Testis (tissue), 3 donors: Measurements from ENCODE around the gene ROBO4. TPM values are rescaled to one million over a fixed set of nuclear protein-coding genes. Genes with fewer than 3 reads are reported as not detected.
A peak's percentile ranks its signal among the peaks of the same experiment; 100 is the strongest.

Experiments
- DNase-seq: peaks from one replicate; pipeline ENCODE4 v3.0.0-alpha.2; 2019
- H3K27ac ChIP-seq, 2 donors: fragments of 200-600 bp; sonication (generic); one replicate each; pipeline ENCODE4 v1.5.1; 2019
- H3K27me3 ChIP-seq: fragments of 200-600 bp; sonication (generic); one replicate; pipeline ENCODE4 v1.5.1; 2019
- H3K36me3 ChIP-seq: fragments of 200-600 bp; sonication (generic); one replicate; pipeline ENCODE4 v1.5.1; 2017; ENCODE audit warnings: low read depth; ENCODE audit errors: missing control alignments
- H3K4me1 ChIP-seq: fragments of 200-600 bp; sonication (generic); one replicate; pipeline ENCODE4 v1.5.1; 2019
- H3K4me3 ChIP-seq, 2 donors: fragments of 200-600 bp; sonication (generic); one replicate each; pipeline ENCODE4 v1.5.1; 2017 to 2019
- H3K9me3 ChIP-seq: fragments of 200-600 bp; sonication (generic); one replicate; pipeline ENCODE4 v1.5.1; 2017
- POLR2A ChIP-seq: fragments of 450-650 bp; IDR thresholded peaks from one replicate; pipeline ENCODE4 v1.6.1; 2017; ENCODE audit warnings: antibody characterized with exemption, mild to moderate bottlenecking, moderate library complexity
- WGBS, 2 donors: methylation state at CpG; one replicate each; pipeline ENCODE4 v1.1.5; 2018; 5-methylcytosine and 5-hydroxymethylcytosine counted together
- intact Hi-C: fragments of 100-400 bp; cut with DNase I; formaldehyde crosslinking; loops from one replicate; pipeline ENCODE4 v1.15.1; 2023; ENCODE audit warnings: low total_unique reads
- polyA plus RNA-seq: library from polyadenylated mRNA; stranded (reverse); fragments of 350-450 nt; fragmentation: Illumina TruSeq; extraction: RNeasy Lipid Tissue Mini Kit (QIAGEN cat#74804); gene quantifications from one replicate; pipeline ENCODE4 v1.2.3, GENCODE V29; 2014; ENCODE audit warnings: low read depth, low replicate concordance; ENCODE audit not compliant: insufficient read depth
- total RNA-seq, 2 donors: library from RNA; depleted of rRNA; stranded (reverse); fragments of >200 nt; gene quantifications; one replicate each; pipeline ENCODE4 v1.2.3, GENCODE V29; 2016
- TF ChIP-seq, protein P1 (sequence below), 3 experiments: fragments of 450-650 bp in 2 of 3; fragments of 200-600 bp in 1 of 3; sonication (generic) in 1 of 3; IDR thresholded peaks; one replicate each; pipeline ENCODE4 v1.5.1; 2016 to 2019; ENCODE audit warnings: antibody characterized with exemption in 3 of 3, mild to moderate bottlenecking in 2 of 3, moderate library complexity in 1 of 3

ROBO4 gene
- total and polyA plus RNA-seq, 3 donors from 2014 or later, result 5.7 to 8.4 (median 7.0) TPM

DNA sequence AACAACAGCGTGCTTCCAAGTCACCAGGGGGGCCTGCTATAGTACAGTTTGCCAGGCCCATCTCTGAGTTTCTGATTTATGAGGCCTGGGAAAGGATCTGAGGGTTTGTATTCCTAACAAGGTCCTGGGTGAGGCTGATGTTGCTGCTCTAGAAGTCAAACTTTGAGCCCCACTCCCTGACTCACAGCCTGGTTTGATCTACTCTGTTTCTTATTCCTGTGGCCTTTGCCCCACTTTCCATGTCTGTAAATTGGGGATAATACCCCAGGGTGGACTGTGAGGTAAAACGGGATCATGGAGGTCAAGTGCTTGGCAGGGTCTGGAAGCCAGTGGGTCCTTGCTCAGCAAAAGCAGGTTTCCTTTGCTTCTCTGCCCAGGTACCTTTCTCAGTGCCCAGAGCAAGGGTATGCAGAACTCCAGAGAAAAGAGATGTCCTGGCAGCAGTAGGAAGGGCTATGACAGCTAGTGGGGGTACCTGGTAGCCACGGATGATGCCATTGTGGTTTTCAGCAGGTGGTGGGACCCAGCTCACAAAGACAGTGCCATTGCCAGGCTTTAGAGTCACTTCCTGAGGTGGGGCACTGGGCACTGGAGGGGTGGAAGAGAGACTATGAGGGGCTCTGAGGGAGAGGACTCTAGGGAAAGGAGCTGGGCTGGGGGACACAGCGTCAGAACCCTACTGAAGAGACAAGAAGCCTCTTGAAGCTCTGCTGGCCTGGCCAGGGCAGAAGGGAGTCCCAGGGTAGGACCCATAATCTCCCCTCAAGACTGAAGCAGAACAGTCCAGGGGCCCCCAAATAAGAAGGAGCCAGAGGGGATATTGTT lies 2.8 kb downstream of the ROBO4 start:
- no peaks in the 10 kb centered on the region for H3K9me3 ChIP-seq
- no peaks in the 10 kb centered on the region for H3K36me3 ChIP-seq
- intact Hi-C loops, result no loop called here
- H3K27ac ChIP-seq, result peak overlapping the region in 1 of 2 donors; percentile 76
- H3K27me3 ChIP-seq, result no peaks in the 10 kb centered on the region
- no peak for TF ChIP-seq POLR2A
- TF ChIP-seq, protein P1, sequence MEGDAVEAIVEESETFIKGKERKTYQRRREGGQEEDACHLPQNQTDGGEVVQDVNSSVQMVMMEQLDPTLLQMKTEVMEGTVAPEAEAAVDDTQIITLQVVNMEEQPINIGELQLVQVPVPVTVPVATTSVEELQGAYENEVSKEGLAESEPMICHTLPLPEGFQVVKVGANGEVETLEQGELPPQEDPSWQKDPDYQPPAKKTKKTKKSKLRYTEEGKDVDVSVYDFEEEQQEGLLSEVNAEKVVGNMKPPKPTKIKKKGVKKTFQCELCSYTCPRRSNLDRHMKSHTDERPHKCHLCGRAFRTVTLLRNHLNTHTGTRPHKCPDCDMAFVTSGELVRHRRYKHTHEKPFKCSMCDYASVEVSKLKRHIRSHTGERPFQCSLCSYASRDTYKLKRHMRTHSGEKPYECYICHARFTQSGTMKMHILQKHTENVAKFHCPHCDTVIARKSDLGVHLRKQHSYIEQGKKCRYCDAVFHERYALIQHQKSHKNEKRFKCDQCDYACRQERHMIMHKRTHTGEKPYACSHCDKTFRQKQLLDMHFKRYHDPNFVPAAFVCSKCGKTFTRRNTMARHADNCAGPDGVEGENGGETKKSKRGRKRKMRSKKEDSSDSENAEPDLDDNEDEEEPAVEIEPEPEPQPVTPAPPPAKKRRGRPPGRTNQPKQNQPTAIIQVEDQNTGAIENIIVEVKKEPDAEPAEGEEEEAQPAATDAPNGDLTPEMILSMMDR (IDR thresholded peaks at IDR 0.05), result no peak
- 79 to 85% methylated on average over 4 of the region's 4 CpGs for WGBS, 2 donors
- H3K4me1 ChIP-seq, result peaks cover 48% of the 10 kb centered on the region
- DNase-seq, result no peak
- no peak overlapping the region for H3K4me3 ChIP-seq

DNA sequence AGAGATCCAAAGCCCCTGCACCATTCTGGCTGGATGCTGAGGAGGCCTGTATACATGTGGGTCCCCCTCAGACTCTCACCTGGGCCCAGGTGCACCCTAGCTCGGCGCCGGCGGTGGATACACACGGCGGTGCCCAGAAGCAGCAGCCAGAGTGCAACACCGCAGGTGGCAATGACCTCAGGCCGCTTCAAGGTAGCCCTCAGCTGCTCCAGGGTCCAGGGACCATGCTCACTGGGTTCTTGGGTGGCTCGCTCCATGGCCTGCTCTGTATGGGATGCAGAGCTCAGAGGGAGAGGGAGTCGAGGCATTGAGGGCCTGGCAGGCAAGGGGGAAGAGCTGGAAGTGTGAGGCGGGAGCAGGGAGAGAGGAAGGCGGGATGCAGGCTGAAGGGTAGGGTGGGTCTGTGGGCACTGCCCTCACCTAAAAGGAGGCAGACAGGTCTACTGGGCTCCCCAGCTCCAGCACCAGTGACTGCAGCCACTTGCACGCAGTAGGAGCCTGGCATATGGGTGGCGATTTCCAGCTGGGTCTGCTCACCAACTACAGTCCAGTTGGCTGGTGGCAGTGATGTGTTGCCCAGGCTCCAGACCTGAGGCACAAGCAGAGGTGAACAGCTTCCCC lies 3.8 kb downstream of the ROBO4 start:
- peaks cover 43% of the 10 kb centered on the region for H3K4me1 ChIP-seq
- H3K4me3 ChIP-seq, result no peak overlapping the region
- no peak for TF ChIP-seq POLR2A
- TF ChIP-seq, protein P1 (IDR thresholded peaks at IDR 0.05), result no peak
- H3K27me3 ChIP-seq, result no peaks in the 10 kb centered on the region
- no peaks in the 10 kb centered on the region for H3K9me3 ChIP-seq
- 81 to 88% methylated on average over 12 to 14 of the region's 14 CpGs for WGBS, 2 donors
- DNase-seq, result no peak
- H3K27ac ChIP-seq, result no peak overlapping the region
- intact Hi-C loops, result no loop called here
- no peaks in the 10 kb centered on the region for H3K36me3 ChIP-seq

DNA sequence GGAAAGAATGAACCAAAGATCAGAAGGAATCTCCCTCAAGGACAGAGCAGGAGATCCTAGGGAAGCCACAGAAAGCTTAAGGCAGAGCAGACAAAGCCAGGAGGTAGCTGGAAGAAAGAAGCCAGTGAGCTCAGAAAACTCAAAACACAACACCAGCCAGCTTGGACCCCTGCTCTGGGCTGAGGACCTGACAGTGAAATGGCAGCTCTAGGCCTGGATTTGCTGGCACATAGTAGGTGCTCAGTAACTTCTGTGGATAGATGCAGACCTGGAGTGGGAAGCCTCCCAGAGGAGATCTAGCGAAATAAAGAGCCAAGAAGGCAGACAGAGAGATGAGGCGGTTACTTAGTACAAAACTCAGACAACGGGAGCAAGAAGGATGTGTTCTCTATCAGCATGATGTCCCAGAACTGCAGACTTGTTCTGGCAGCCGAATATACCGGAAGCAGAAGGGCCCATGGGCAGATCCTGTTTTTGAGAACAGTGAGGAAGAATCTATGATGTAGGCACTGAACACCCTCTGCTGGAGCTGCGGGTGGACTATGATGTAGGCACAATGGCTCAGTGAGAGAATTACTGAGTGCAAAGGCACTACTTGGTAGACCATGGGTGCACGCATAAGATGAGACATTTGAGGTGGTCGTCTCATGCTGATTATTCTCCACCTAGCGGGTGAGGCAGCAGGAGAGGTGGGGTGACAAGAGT lies 4.8 kb downstream of the ROBO4 start:
- WGBS, 2 donors, result 43 to 66% methylated on average over 9 of the region's 9 CpGs
- Histone ChIP-seq H3K4me3 (no peak overlapping the region), H3K27me3 (no peaks in the 10 kb centered on the region), H3K9me3 (no peaks in the 10 kb centered on the region), H3K27ac (peak overlapping the region; percentile 39 to 76), H3K4me1 (peaks cover 34% of the 10 kb centered on the region), H3K36me3 (no peaks in the 10 kb centered on the region)
- intact Hi-C loops, result no loop called here
- TF ChIP-seq POLR2A, result no peak
- TF ChIP-seq, protein P1 (IDR thresholded peaks at IDR 0.05), result no peak
- peak; percentile 48 for DNase-seq

DNA sequence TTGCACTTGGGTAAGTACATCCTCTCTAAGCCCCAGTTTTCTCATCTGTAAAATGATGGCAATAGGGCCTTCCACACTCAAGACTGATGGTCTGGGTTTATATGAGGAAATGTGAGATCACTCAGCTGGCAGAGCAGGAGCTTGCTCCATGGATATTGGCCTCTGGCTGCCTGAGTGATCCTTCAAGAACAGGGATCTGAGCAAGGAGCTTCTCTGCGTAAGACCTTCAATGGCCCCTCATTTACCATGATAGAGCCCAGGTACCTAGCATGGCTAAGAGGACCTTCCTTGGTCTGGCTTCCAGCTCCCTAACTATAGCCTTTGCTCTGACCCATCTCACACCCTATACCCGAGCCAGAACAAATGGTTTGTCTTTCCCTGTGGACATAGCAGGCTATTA lies 5.5 kb downstream of the ROBO4 start:
- Histone ChIP-seq H3K27ac (peak overlapping the region in 1 of 2 donors; percentile 76), H3K4me1 (peaks cover 26% of the 10 kb centered on the region), H3K27me3 (no peaks in the 10 kb centered on the region), H3K9me3 (no peaks in the 10 kb centered on the region), H3K36me3 (no peaks in the 10 kb centered on the region), H3K4me3 (no peak overlapping the region)
- WGBS, 2 donors, result 83 to 84% methylated on average over 2 of the region's 2 CpGs
- TF ChIP-seq, protein P1 (IDR thresholded peaks at IDR 0.05), result no peak
- no peak for TF ChIP-seq POLR2A
- intact Hi-C loops, result no loop called here
- no peak for DNase-seq
